GM19468 (cell line): ENCODE data around the gene PPAT.
A peak's percentile ranks its signal among the peaks of the same experiment; 100 is the strongest.
"Not testable (repeated sequence)": the region's sequence is repeated elsewhere in the genome, so short reads cannot be mapped to it uniquely, and the experiment has no call there.

Source experiments
- ATAC-seq: cut with Tn5 transposase; IDR thresholded peaks from one replicate; pipeline ENCODE4 v1.9.1; 2021; ENCODE audit warnings: mild to moderate bottlenecking, moderate library complexity, moderate number of reproducible peaks; ENCODE audit not compliant: unreplicated experiment; ENCODE audit errors: extremely low read depth

PPAT gene

GRCh38 chr4:56435140-56435926 is at the start of gene PPAT:
PPAT (minus strand) TSS chr4:56435615; CDS start chr4:56435477, 138 bp downstream.
- ATAC-seq, result peak; percentile 57

GRCh38 chr4:56480691-56481090 is 45.3 kb upstream of the PPAT start:
- ATAC-seq, result no peak

GRCh38 chr4:56477192-56477702 is 41.8 kb upstream of the PPAT start:
- no peak for ATAC-seq

GRCh38 chr4:56475917-56476316 is 40.5 kb upstream of the PPAT start:
- ATAC-seq, result peak; percentile 66

GRCh38 chr4:56469489-56470210 is 34.2 kb upstream of the PPAT start:
- ATAC-seq, result no peak

GRCh38 chr4:56468097-56468422 is 32.6 kb upstream of the PPAT start:
- ATAC-seq, result no peak

- ATAC-seq, result peak; percentile 97
Observed at GRCh38 chr4:56467284-56468096, 32.1 kb upstream of the PPAT start, which contains the start of gene SRP72. SRP72 (plus strand) TSS chr4:56467617; CDS start chr4:56467636, 19 bp downstream.

GRCh38 chr4:56466910-56467283 is 31.5 kb upstream of the PPAT start:
- no peak for ATAC-seq

- not testable (repeated sequence) for ATAC-seq
Observed at GRCh38 chr4:56466296-56466761, 30.9 kb upstream of the PPAT start.

- no peak for ATAC-seq
Observed at GRCh38 chr4:56465599-56466295, 30.3 kb upstream of the PPAT start.

GRCh38 chr4:56464581-56464980 is 29.2 kb upstream of the PPAT start:
- ATAC-seq, result no peak

- no peak for ATAC-seq
Observed at GRCh38 chr4:56463711-56464110, 28.3 kb upstream of the PPAT start.

GRCh38 chr4:56462157-56462556 is 26.7 kb upstream of the PPAT start:
- no peak for ATAC-seq

GRCh38 chr4:56460085-56460484 is 24.7 kb upstream of the PPAT start:
- ATAC-seq, result no peak

- ATAC-seq, result peak; percentile 56
Observed at GRCh38 chr4:56450342-56450741, 14.9 kb upstream of the PPAT start.

- not testable (repeated sequence) for ATAC-seq
Observed at GRCh38 chr4:56449475-56449874, 14.1 kb upstream of the PPAT start.

GRCh38 chr4:56448301-56448700 is 12.9 kb upstream of the PPAT start:
- ATAC-seq, result no peak

- ATAC-seq, result no peak
Observed at GRCh38 chr4:56445699-56446098, 10.3 kb upstream of the PPAT start.

GRCh38 chr4:56444719-56445118 is 9.3 kb upstream of the PPAT start:
- no peak for ATAC-seq

- ATAC-seq, result no peak
Observed at GRCh38 chr4:56440983-56441382, 5.6 kb upstream of the PPAT start.
